OCI-LY1 (cell line): ENCODE results near the gene ACVR2A.

Source experiments
- H2AFZ ChIP-seq: fragments of 200-600 bp; sonication (generic), shearing (Covaris generic); 2 replicates; pipeline ENCODE4 v1.6.0; 2014; ENCODE audit warnings: antibody characterized with exemption, mild to moderate bottlenecking, low read length
- H3F3A ChIP-seq: fragments of 200-600 bp; sonication (generic), shearing (Covaris generic); 2 replicates; pipeline ENCODE4 v1.6.0; 2014; ENCODE audit warnings: mild to moderate bottlenecking, antibody characterized with exemption, low read length, moderate library complexity; ENCODE audit not compliant: insufficient read depth
- H3K27ac ChIP-seq: fragments of 200-600 bp; sonication (generic); 2 replicates; pipeline ENCODE4 v1.5.1; 2014; ENCODE audit warnings: low read length, mixed run types, mild to moderate bottlenecking, low read depth; ENCODE audit not compliant: poor library complexity, severe bottlenecking
- H3K27me3 ChIP-seq: fragments of 200-600 bp; sonication (generic); 2 replicates; pipeline ENCODE4 v1.6.0; 2014; ENCODE audit warnings: antibody characterized with exemption, mild to moderate bottlenecking, low read length, moderate library complexity; ENCODE audit not compliant: insufficient read depth
- H3K36me3 ChIP-seq: fragments of 200-600 bp; sonication (generic); 2 replicates; pipeline ENCODE4 v1.6.1; 2014; ENCODE audit warnings: mild to moderate bottlenecking, antibody characterized with exemption, low read length, moderate library complexity, mixed read lengths; ENCODE audit not compliant: insufficient read depth
- H3K4me1 ChIP-seq: fragments of 200-600 bp; sonication (generic); 2 replicates; pipeline ENCODE4 v1.5.1; 2014; ENCODE audit warnings: mild to moderate bottlenecking, low read length, moderate library complexity; ENCODE audit not compliant: insufficient read depth, severe bottlenecking
- H3K4me2 ChIP-seq: fragments of 200-600 bp; sonication (generic), shearing (Covaris generic); 2 replicates; pipeline ENCODE4 v1.6.1; 2014; ENCODE audit warnings: low read length
- H3K4me3 ChIP-seq: fragments of 200-600 bp; sonication (generic); 2 replicates; pipeline ENCODE4 v1.5.1; 2014; ENCODE audit warnings: low read length, low read depth, mild to moderate bottlenecking, mixed read lengths; ENCODE audit not compliant: poor library complexity, severe bottlenecking
- H3K79me2 ChIP-seq: fragments of 200-600 bp; shearing (Covaris generic); 2 replicates; pipeline ENCODE4 v1.6.1; 2016; ENCODE audit warnings: mixed run types, low read length, mixed read lengths; ENCODE audit not compliant: insufficient read depth
- H3K9ac ChIP-seq: fragments of 200-600 bp; sonication (generic), shearing (Covaris generic); 2 replicates; pipeline ENCODE4 v1.6.1; 2014; ENCODE audit warnings: mild to moderate bottlenecking, low read length, mixed read lengths
- H3K9me2 ChIP-seq: fragments of 200-600 bp; sonication (generic), shearing (Covaris generic); 2 replicates; pipeline ENCODE4 v1.6.1; 2014; ENCODE audit warnings: low read depth, mild to moderate bottlenecking, low read length, mixed read lengths
- H3K9me3 ChIP-seq: fragments of 200-600 bp; shearing (Covaris generic); 2 replicates; pipeline ENCODE4 v1.6.1; 2014; ENCODE audit warnings: low read length, mixed read lengths
- H4K20me1 ChIP-seq: fragments of 200-600 bp; sonication (generic), shearing (Covaris generic); 2 replicates; pipeline ENCODE4 v1.6.0; 2016; ENCODE audit warnings: mild to moderate bottlenecking, low read length; ENCODE audit not compliant: insufficient read depth
- EZH2 ChIP-seq: fragments of 200-600 bp; sonication (generic), shearing (Covaris generic); IDR thresholded peaks from 2 replicates; pipeline ENCODE4 v1.8.0; 2017; ENCODE audit warnings: borderline replicate concordance, mixed run types, mild to moderate bottlenecking, antibody characterized with exemption, low read length, moderate library complexity, mixed read lengths
- TF ChIP-seq, protein P1 (sequence below): fragments of 200-600 bp; sonication (generic), shearing (Covaris generic); IDR thresholded peaks from 2 replicates; pipeline ENCODE4 v1.5.1; 2017; ENCODE audit warnings: mild to moderate bottlenecking, antibody characterized with exemption, low read length, moderate library complexity, mixed read lengths

Gene ACVR2A

GRCh38 chr2:147873859-147874483 is 29.1 kb downstream of the ACVR2A start:
- H4K20me1 ChIP-seq, result no peaks in the 10 kb centered on the region

DNA sequence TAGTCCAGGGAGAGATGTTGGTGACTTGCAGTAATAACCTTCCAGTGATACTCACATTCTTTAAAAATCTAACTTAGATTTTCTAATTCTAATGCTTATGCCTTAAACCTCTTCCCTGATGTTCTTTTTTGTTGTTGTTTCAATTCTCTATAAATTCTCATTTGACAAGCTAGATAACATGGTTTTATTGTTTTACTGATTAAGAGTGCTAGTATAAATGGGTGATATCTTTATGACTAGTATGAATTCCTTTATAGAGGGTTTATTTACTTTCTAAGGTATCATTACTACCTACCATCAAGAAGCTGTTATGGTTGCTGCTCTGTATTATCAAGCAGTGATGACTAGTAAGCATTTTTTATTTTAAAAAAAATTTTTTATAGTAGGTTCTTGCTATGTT is 35.0 kb downstream of the ACVR2A start:
- Histone ChIP-seq H3K9me2 (no peaks in the 10 kb centered on the region), H3K9me3 (no peaks in the 10 kb centered on the region), H3K27me3 (no peaks in the 10 kb centered on the region), H3K4me2 (no peak overlapping the region), H3K79me2 (no peaks in the 10 kb centered on the region), H3F3A (no peaks in the 10 kb centered on the region), H4K20me1 (no peaks in the 10 kb centered on the region), H3K9ac (no peak overlapping the region), H3K36me3 (no peaks in the 10 kb centered on the region), H3K4me3 (no peak overlapping the region), H3K4me1 (no peaks in the 10 kb centered on the region), H2AFZ (no peak overlapping the region), H3K27ac (no peak overlapping the region)
- TF ChIP-seq EZH2, result no peak
- TF ChIP-seq, protein P1, sequence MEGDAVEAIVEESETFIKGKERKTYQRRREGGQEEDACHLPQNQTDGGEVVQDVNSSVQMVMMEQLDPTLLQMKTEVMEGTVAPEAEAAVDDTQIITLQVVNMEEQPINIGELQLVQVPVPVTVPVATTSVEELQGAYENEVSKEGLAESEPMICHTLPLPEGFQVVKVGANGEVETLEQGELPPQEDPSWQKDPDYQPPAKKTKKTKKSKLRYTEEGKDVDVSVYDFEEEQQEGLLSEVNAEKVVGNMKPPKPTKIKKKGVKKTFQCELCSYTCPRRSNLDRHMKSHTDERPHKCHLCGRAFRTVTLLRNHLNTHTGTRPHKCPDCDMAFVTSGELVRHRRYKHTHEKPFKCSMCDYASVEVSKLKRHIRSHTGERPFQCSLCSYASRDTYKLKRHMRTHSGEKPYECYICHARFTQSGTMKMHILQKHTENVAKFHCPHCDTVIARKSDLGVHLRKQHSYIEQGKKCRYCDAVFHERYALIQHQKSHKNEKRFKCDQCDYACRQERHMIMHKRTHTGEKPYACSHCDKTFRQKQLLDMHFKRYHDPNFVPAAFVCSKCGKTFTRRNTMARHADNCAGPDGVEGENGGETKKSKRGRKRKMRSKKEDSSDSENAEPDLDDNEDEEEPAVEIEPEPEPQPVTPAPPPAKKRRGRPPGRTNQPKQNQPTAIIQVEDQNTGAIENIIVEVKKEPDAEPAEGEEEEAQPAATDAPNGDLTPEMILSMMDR, result no peak

More at GRCh38 chr2:147873859-147874483, 29.1 kb downstream of the ACVR2A start:
- H3K9me3 ChIP-seq, result no peaks in the 10 kb centered on the region
- H3K36me3 ChIP-seq, result no peaks in the 10 kb centered on the region
- H3K27me3 ChIP-seq, result no peaks in the 10 kb centered on the region
- no peaks in the 10 kb centered on the region for H3F3A ChIP-seq
- H3K9me2 ChIP-seq, result no peaks in the 10 kb centered on the region
- TF ChIP-seq EZH2, result no peak
- TF ChIP-seq, protein P1, result no peak
- H3K79me2 ChIP-seq, result no peaks in the 10 kb centered on the region
- H2AFZ ChIP-seq, result no peak overlapping the region
- no peak overlapping the region for H3K27ac ChIP-seq
- no peaks in the 10 kb centered on the region for H3K4me1 ChIP-seq
- no peak overlapping the region for H3K4me2 ChIP-seq
- no peak overlapping the region for H3K4me3 ChIP-seq
- H3K9ac ChIP-seq, result no peak overlapping the region

DNA sequence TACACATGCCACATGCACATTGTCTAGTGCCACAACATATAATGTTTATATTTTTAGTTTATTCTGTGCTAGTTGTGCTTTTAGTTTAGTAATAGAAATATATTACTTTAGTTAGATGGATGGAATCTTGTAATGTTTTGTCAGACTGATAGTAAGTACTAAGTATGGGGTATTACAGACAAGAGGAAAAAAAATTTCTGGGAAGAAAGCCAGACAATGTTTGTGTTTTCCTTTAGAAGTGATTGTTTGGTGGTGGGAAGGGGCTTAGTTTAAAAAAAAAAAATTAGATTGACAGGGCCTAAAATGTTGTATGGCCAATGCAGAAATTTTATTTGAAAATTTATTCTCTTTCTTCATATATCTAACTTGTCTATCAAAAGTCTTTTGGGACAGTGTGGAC is 37.8 kb downstream of the ACVR2A start:
- no peak overlapping the region for H3K4me2 ChIP-seq
- no peak overlapping the region for H3K9ac ChIP-seq
- H3K4me3 ChIP-seq, result no peak overlapping the region
- no peak overlapping the region for H3K27ac ChIP-seq
- H4K20me1 ChIP-seq, result no peaks in the 10 kb centered on the region
- no peaks in the 10 kb centered on the region for H3F3A ChIP-seq
- H3K9me3 ChIP-seq, result no peaks in the 10 kb centered on the region
- H3K27me3 ChIP-seq, result no peaks in the 10 kb centered on the region
- no peaks in the 10 kb centered on the region for H3K9me2 ChIP-seq
- TF ChIP-seq, protein P1, result no peak
- no peak for TF ChIP-seq EZH2
- no peaks in the 10 kb centered on the region for H3K4me1 ChIP-seq
- H3K79me2 ChIP-seq, result no peaks in the 10 kb centered on the region
- H3K36me3 ChIP-seq, result no peaks in the 10 kb centered on the region
- no peak overlapping the region for H2AFZ ChIP-seq
